PFSK-1 (cell line): ENCODE measurements around the gene PLXNA1.

Source experiments
- FOXP2 ChIP-seq: optimal IDR thresholded peaks from 2 replicates; pipeline ENCODE3; 2011; ENCODE audit warnings: borderline replicate concordance, control low read depth, inconsistent platforms; ENCODE audit not compliant: insufficient read depth; ENCODE audit errors: extremely low read length, extremely low read depth
- POLR2AphosphoS5 ChIP-seq: IDR thresholded peaks from 2 replicates; pipeline ENCODE4 v1.6.1; 2012; ENCODE audit warnings: low read depth, mild to moderate bottlenecking, control low read depth, low read length, moderate library complexity
- SIN3A ChIP-seq: IDR thresholded peaks from 2 replicates; pipeline ENCODE4 v1.6.1; 2012; ENCODE audit warnings: mild to moderate bottlenecking, low read length, moderate library complexity, borderline replicate concordance; ENCODE audit not compliant: insufficient read depth
- TAF1 ChIP-seq: IDR thresholded peaks from 2 replicates; pipeline ENCODE4 v1.6.1; 2012; ENCODE audit warnings: low read length, control low read depth, borderline replicate concordance; ENCODE audit not compliant: insufficient read depth
- TF ChIP-seq, protein P1 (sequence below), 2 experiments: IDR thresholded peaks; 2 replicates each; pipeline versions ENCODE4 v1.6.1 to v1.8.0; 2011 to 2012; ENCODE audit warnings: low read depth in 2 of 2, low read length in 2 of 2, control low read depth in 1 of 2, inconsistent platforms in 1 of 2, mild to moderate bottlenecking in 1 of 2, moderate library complexity in 1 of 2; ENCODE audit not compliant: insufficient read depth in 1 of 2

PLXNA1 gene

GRCh38 chr3:127011270-127011992, 28.5 kb downstream of the PLXNA1 start:
- TF ChIP-seq, protein P1, sequence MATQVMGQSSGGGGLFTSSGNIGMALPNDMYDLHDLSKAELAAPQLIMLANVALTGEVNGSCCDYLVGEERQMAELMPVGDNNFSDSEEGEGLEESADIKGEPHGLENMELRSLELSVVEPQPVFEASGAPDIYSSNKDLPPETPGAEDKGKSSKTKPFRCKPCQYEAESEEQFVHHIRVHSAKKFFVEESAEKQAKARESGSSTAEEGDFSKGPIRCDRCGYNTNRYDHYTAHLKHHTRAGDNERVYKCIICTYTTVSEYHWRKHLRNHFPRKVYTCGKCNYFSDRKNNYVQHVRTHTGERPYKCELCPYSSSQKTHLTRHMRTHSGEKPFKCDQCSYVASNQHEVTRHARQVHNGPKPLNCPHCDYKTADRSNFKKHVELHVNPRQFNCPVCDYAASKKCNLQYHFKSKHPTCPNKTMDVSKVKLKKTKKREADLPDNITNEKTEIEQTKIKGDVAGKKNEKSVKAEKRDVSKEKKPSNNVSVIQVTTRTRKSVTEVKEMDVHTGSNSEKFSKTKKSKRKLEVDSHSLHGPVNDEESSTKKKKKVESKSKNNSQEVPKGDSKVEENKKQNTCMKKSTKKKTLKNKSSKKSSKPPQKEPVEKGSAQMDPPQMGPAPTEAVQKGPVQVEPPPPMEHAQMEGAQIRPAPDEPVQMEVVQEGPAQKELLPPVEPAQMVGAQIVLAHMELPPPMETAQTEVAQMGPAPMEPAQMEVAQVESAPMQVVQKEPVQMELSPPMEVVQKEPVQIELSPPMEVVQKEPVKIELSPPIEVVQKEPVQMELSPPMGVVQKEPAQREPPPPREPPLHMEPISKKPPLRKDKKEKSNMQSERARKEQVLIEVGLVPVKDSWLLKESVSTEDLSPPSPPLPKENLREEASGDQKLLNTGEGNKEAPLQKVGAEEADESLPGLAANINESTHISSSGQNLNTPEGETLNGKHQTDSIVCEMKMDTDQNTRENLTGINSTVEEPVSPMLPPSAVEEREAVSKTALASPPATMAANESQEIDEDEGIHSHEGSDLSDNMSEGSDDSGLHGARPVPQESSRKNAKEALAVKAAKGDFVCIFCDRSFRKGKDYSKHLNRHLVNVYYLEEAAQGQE (IDR thresholded peaks at IDR 0.05; ENCODE audit: insufficient read depth in 1 of 2, low read depth in 2 of 2, low read length in 2 of 2) = no peak
- TF ChIP-seq SIN3A = no peak
- no peak for TF ChIP-seq TAF1
- no peak for TF ChIP-seq FOXP2
- TF ChIP-seq POLR2AphosphoS5 = no peak

DNA sequence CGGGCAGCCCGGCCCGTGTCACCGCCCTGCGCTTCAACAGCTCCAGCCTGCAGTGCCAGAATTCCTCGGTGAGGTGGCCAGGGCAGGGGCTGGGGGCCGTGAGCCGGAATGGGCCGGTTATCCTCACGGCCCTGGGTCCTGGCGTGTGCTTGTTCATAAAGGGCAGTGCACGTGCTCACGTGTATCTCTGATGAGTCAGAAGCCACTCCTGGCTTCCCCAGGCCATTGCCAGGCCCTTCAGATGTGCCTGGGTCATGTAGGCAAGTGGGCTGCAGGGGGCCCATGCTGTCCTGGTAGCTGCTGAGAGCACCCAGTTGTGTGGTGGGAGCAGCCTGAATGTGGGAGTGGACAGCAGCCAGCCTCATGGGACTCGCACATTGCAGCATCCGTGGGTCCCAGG, 29.2 kb downstream of the PLXNA1 start:
- TF ChIP-seq POLR2AphosphoS5 (no peak), FOXP2 (no peak), SIN3A (no peak)
- TF ChIP-seq, protein P1 (IDR thresholded peaks at IDR 0.05; ENCODE audit: insufficient read depth in 1 of 2, low read depth in 2 of 2, low read length in 2 of 2) = no peak

DNA sequence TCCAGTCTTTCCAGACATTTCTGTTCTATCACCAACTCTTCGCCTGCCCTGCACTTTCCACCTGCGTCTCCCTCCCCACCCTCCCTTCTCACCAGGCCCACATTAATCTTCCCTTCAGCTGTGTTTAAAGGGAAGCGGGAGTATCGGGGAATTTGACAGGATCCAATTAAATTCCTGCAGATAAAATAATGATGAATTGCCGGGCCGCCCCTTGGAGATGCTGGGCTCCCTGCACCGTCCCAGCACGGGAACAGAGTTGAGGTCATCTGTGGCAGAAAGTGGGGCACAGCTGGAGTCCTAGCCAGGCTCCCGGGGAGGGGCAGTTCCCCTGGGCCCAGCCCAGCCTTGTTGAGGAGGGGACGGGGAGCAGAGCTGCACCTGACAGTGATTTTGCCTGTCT, 30.3 kb downstream of the PLXNA1 start:
- TF ChIP-seq SIN3A = no peak
- TF ChIP-seq, protein P1 (IDR thresholded peaks at IDR 0.05; ENCODE audit: insufficient read depth in 1 of 2, low read depth in 2 of 2, low read length in 2 of 2) = no peak
- TF ChIP-seq FOXP2 = no peak
- TF ChIP-seq POLR2AphosphoS5 = no peak
- no peak for TF ChIP-seq TAF1

- TF ChIP-seq POLR2AphosphoS5 (no peak), FOXP2 (no peak), SIN3A (no peak), TAF1 (no peak)
- TF ChIP-seq, protein P1 (IDR thresholded peaks at IDR 0.05; ENCODE audit: insufficient read depth in 1 of 2, low read depth in 2 of 2, low read length in 2 of 2) = no peak
These were observed 31.0 kb downstream of the PLXNA1 start for GRCh38 chr3:127013758-127014535.
